ENCODE measurements around the gene PTPRN2. TPM values are rescaled to one million over a fixed set of nuclear protein-coding genes. Genes with fewer than 3 reads are reported as not detected.

PTPRN2 gene
- total and polyA plus RNA-seq, 2 of the 13 experiments (the other 11 are each of a cell fraction or from before 2014, with no cell fraction given): 2.5 to 24.2 TPM

GRCh38 chr7:157526005-157526912 lies 1061.4 kb downstream of the PTPRN2 start (continued):
- TF ChIP-seq ZHX1 (CRISPR knock-in tag; IDR thresholded peaks at IDR 0.05; ENCODE audit: low read depth): no peak
- TF ChIP-seq SP2 (CRISPR knock-in tag; IDR thresholded peaks at IDR 0.05): no peak
- no peak for TF ChIP-seq HOXA9 (CRISPR knock-in tag; IDR thresholded peaks at IDR 0.05; ENCODE audit: borderline replicate concordance)
- no peak for TF ChIP-seq ZNF121 (CRISPR knock-in tag; IDR thresholded peaks at IDR 0.05)
- no peak for TF ChIP-seq TERF1 (CRISPR knock-in tag; IDR thresholded peaks at IDR 0.05)
- no peak for TF ChIP-seq ZNF562 (CRISPR knock-in tag; IDR thresholded peaks at IDR 0.05; ENCODE audit: borderline replicate concordance)

- Histone ChIP-seq H3K4me1 (ENCODE audit: insufficient read depth, low read length) (no peaks in the 10 kb centered on the region), H3K27ac (ENCODE audit: extremely low read length, insufficient read depth, low read length) (no peak overlapping the region), H3K4me3 (replicated peaks in 1 of 3; ENCODE audit: insufficient read depth in 1 of 3, low read depth in 2 of 3, low read length in 3 of 3) (no peak overlapping the region), H3K79me2 (ENCODE audit: insufficient read depth, low read length) (no peaks in the 10 kb centered on the region), H3K9me3 (ENCODE audit: low read length) (no peaks in the 10 kb centered on the region), H3K9ac (ENCODE audit: insufficient read depth, low read depth, low read length) (no peak overlapping the region), H3K27me3 (ENCODE audit: control insufficient read depth in 1 of 2, insufficient read depth in 2 of 2, low read length in 2 of 2) (peaks cover 13 to 98% of the 10 kb centered on the region in 2 experiments), H3K36me3 (replicated peaks in 1 of 2; ENCODE audit: control insufficient read depth in 1 of 2, insufficient read depth in 2 of 2, low read length in 2 of 2) (no peaks in the 10 kb centered on the region), H4K20me1 (ENCODE audit: insufficient read depth, low read length) (no peaks in the 10 kb centered on the region), H2AFZ (ENCODE audit: low read length) (no peak overlapping the region), H3K4me2 (ENCODE audit: low read depth, low read length) (no peak overlapping the region)
- ChIA-PET CTCF (ENCODE audit: low intra/inter-chr PET ratio, low total read pairs) (no interaction called here), POLR2A (no interaction called here)
- intact Hi-C loops (cut with micrococcal nuclease; ENCODE audit: unreplicated experiment): no loop called here
- no peak for ATAC-seq
- no peak for DNase-seq (ENCODE audit: low spot score)
- 32% methylated on average over 23 of the region's 23 CpGs for WGBS (ENCODE audit: low lambda C conversion rate)
- TF ChIP-seq CHD4 (IDR thresholded peaks at IDR 0.05; ENCODE audit: borderline replicate concordance, low read length) (peak; percentile 29; the same call in 1 of the 2 replicates), ZMYM3 (CRISPR knock-in tag; IDR thresholded peaks at IDR 0.05) (0 out of 2 replicates have a peak, but pooled peaks have one; percentile 15), KDM6A (CRISPR knock-in tag; IDR thresholded peaks at IDR 0.05; ENCODE audit: low read depth) (no peak), MTF1 (CRISPR knock-in tag; IDR thresholded peaks at IDR 0.05) (peak; percentile 98)
- BruUV-seq (replicated peaks): no TSS peak
- FAIRE-seq: no peak
- in situ Hi-C loops (cut with HindIII; ENCODE audit: extremely low pct_ligation_motif_present, low pct_unique_long_range_greater_than_20kb): no loop called here
These were observed 1062.1 kb downstream of the PTPRN2 start for GRCh38 chr7:157525491-157525915.
